Adrenal gland (tissue), 5 donors: ENCODE measurements around the gene CD44.

Experiments used
- POLR2A ChIP-seq, 2 donors: fragments of 450-650 bp; IDR thresholded peaks; one replicate each; pipeline ENCODE4 v1.6.1; 2017; ENCODE audit warnings: antibody characterized with exemption in 2 of 2, mild to moderate bottlenecking in 2 of 2, moderate library complexity in 1 of 2
- TF ChIP-seq, protein P1 (sequence below), 6 experiments: fragments of 450-650 bp in 4 of 6; fragments of 200-600 bp in 2 of 6; sonication (generic) in 1 of 6; IDR thresholded peaks; 1 replicate in 5 of 6; 2 replicates in 1 of 6; pipeline versions ENCODE4 v1.5.1 to v1.8.0; 2016 to 2021; ENCODE audit warnings: antibody characterized with exemption in 6 of 6, mild to moderate bottlenecking in 2 of 6, moderate library complexity in 1 of 6
- donor health status: DM: no; HTN: no; CAD: no.

DNA sequence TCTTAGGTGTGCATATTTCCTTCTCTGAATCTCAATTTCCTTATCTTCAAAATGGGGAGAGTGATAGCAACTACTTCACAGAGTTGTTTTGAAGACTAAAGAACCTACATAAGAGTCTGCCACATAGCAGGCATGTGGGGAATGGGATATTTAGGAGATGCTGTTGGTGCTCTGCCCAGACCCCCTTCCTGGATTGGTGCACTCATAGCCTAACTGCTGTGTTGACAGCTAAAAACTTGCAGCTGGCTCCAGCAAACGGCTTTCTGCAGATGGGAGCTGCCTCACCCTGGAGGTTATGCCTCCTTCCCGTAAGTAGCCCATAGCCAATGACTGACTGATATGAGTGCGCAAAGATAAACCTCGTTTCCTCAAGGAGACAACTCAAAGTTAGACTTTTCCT is 106.1 kb downstream of the CD44 start:
- TF ChIP-seq, protein P1, sequence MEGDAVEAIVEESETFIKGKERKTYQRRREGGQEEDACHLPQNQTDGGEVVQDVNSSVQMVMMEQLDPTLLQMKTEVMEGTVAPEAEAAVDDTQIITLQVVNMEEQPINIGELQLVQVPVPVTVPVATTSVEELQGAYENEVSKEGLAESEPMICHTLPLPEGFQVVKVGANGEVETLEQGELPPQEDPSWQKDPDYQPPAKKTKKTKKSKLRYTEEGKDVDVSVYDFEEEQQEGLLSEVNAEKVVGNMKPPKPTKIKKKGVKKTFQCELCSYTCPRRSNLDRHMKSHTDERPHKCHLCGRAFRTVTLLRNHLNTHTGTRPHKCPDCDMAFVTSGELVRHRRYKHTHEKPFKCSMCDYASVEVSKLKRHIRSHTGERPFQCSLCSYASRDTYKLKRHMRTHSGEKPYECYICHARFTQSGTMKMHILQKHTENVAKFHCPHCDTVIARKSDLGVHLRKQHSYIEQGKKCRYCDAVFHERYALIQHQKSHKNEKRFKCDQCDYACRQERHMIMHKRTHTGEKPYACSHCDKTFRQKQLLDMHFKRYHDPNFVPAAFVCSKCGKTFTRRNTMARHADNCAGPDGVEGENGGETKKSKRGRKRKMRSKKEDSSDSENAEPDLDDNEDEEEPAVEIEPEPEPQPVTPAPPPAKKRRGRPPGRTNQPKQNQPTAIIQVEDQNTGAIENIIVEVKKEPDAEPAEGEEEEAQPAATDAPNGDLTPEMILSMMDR (IDR thresholded peaks at IDR 0.05), result no peak
- TF ChIP-seq POLR2A (IDR thresholded peaks at IDR 0.05), result no peak
